NCI-H128 (cell line): ENCODE data around the gene TSPAN16.
A peak's percentile ranks its signal among the peaks of the same experiment; 100 is the strongest.
"Not testable (repeated sequence)": the region's sequence is repeated elsewhere in the genome, so short reads cannot be mapped to it uniquely, and the experiment has no call there.

Experiments
- DNase-seq: peaks from one replicate; lab custom pipeline; 2025; ENCODE audit not compliant: unreplicated experiment; lab: John Stamatoyannopoulos, UW

TSPAN16 gene

DNA sequence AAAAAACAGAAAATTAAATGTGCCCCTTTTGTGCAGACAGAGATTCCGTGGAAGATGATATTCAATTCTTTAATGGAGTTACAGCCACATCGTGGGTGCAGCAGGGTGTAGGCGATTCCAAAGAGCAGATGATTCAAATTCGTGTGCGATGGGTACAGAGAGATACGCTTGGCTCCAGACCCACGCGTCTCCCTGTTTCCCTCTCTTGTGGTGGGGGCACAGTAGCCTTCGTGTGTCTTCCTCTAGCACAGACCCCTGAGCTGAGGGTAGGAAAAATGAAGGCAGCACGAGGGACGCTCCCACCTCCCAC, 4.8 kb downstream of the TSPAN16 start:
- no peak for DNase-seq

DNA sequence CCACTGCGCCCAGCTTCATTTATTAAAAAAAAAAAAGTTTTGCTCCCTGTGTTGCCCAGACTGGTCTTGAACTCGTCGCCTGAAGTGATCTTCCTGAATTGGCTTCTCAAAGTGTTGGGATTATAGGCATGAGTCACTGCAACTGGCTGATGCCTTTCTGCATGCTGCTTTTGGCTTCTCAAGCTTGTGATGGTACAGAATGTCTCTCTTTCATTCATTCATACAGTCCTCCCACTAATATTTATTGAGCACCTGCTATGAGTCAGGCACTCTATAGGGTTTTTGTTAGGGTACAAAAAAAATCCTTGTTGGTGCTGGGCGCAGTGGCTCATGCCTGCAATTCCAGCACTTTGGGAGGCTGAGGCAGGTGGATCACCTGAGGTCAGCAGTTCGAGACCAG, 9.0 kb downstream of the TSPAN16 start:
- no peak for DNase-seq

DNA sequence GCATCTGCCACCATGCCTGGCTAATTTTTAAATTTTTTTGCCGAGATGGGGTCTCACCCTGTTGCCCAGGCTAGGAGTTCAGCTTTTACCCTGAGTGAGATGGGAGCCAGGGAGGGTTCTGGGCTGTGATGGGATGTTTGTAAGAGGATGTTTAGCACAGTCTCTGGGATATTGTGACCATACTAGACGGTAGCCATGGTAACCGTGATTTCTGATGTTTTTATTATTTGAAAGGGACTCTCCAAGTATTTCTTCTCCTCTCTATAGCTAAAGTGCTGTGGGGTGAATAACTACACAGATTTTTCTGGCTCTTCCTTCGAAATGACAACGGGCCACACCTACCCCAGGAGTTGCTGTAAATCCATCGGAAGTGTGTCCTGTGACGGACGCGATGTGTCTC, 10.4 kb downstream of the TSPAN16 start:
- DNase-seq, result no peak

DNA sequence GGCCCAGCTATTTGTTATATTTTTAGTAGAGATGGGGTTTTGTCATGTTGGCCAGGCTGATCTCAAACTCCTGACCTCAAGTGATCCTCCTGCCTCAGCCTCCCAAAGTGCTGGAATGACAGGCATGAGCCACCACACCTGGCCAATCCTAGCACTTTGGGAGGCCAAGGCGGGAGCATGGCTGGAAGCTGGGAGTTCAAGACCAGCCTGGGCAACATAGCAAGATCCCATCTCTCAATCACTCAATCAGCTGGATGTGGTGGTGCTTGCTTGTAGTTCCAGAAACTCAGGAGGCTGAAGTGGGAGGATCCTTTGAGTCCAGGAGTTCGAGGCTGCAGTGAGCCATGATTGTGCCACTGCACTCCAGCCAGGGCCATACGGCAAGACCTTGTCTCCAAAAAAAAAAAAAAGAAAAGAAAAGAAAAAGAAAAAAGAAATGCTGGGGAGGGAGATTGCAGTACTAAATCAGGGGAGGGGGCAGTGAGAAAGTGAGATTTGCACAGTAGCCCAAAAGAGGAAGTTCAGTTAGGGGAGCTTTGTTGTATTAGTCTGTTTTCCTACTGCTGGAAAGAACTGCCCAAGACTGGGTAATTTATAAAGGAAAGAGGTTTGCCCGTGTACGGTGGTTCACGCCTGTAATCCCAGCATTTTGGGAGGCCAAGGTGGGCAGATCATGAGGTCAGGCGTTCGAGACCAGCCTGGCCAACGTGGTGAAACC, 24.5 kb downstream of the TSPAN16 start:
- DNase-seq, result not testable (repeated sequence)

DNA sequence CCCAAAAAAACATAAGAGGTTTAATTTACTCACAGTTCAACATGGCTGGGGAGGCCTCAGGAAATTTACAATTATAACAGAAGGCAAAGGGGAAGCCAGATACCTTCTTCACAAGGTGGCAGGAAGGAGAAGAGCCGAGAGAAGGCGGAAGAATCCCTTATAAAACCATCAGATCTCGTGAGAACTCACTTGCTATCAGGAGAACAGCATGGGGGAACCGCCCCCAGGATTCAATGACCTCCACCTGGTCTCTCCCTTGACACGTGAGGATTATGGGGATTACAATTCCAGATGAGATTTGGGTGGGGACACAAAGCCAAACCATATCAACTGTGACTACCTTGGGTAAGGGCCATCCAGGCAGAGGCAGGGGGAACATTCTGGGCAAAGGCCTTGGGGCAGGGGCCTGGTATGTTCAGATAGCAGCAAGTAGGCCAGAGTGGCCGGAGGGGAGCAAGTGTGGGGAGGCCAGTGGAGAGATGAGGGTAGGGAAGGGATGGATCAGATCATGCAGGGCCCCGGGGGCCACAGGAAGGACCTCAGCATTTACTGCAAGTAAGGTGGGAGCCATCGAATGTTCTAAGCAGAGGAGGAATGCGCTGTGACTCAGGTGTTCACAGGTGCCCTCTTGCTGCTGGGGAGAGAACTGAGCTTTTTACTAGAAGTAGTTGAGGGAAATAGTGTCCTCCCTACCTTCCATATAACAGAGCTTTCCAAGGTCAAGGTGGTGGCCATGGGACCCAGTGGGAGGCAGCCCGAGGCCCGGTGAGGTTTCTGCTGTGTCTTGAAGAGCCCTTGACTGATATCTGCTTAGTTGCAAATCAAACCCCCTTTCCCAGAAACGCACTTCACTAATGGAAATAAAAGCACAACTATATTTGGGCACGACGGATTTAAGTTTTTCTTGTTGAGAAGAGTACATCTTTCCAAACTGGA, 25.5 kb downstream of the TSPAN16 start:
- DNase-seq, result no peak

DNA sequence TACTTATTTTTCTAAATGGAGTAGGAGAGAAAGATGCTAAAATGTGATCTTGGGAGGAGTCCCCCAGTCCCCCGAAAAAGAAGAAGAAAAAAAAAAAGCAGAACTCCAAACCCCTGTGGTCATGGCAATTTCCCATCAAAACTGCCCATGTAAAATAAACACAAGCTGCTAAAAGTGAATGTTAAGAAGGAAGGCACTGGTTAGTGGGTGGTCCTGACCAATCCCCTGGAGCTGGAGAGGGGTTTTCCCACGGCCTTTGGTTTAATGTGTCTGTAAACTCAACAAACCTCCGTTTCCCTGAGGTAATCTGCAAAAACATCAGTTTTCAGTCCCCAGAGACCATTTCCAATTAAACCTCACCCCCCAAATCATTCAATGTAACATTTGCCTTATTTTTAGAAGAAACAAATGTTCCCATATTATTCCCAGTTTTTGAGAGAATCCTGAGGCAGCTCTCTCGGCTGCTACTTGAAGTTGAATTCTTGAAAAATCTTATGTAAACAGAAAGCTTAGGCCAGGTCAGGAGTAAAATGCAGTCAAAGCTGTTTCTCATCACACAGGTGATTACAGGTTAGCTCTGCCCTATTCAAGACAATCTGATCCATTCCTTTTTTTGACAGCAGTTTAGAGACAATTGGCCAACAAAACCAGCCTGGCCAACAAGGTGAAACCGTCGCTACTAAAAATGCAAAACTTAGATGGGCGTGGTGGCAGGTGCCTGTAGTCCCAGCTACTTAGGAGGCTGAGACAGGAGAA, 26.5 kb downstream of the TSPAN16 start:
- DNase-seq, result no peak

DNA sequence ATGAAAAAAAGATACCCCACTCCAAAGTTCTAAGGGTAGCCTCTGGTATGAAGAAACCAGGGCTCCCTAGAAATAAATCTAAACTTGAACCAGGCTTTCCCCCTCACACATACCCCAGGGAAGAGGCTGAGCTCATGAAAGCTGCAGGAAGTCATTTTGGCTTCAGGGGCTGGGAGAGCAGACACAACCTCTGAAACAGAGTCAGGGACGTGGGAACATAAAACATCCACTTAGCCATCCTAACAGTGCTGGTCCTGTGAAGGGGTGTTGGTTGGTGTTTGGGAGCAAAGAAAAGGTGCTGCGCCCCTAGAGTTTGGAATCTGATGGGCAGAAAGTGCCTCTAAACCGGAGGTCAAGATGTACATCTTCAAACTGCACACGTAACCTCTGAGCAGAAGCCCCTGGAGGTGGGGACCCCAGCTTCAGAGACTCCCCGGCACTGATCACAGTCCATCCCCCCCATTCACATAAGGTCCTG, 27.7 kb downstream of the TSPAN16 start:
- DNase-seq, result no peak

DNA sequence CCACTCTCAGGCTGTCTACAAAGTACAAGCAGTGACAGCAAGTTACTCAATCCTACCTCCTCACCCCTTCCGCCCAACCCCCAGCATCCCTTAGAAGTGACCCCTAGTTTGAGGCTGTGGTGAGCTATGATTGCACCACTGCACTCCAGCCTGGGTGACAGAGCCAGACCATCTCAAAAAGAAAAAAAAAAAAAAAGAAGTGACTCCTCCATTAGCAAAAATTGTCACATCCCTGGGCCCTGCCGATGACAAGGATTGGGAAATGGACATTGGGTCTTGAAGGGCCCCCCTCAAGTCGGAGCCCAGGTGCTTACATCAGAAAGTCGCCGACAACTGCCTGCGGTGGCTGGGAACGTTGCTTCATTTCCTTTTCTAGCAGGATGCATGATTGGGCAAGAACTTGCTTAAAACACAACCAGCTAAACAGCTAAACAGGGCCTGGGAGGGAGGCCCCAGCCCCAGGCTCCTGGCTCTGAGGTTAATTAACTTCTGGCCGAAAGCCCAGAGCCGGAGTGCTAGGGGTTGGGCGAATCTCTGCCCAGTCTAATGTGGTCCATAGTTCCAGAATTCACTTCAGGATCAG, 28.2 kb downstream of the TSPAN16 start:
- no peak for DNase-seq

DNA sequence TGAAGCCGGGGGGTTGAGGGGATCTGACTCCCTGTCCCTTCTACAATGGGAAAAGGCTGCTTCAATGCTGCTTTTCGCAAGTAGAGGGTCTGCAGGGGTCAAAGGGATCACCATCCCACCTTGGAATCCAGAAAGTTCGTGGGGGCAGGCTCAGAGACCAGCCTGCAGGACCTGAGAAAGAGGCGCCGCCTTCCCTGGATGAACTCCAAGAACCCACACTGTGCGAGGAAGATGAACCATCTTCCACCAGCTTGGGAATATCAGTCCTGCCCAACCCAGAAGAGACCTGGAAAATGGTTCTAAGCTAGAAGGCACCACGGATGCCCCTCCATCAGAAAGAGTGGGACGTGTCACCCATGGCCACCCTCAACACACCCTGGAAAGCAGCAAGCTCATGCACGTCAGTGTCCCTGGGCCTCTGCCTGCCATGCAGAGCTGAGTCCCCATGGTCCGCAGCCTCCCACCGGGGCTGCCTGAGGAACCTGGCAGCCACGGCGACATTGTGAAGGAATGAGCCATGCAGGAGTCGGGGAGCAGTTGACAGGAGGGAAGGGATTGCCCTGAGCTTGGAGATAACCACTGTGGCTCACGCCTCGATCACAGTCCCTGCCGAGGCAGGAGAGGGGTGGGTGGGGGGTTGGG, 28.9 kb downstream of the TSPAN16 start:
- no peak for DNase-seq

DNA sequence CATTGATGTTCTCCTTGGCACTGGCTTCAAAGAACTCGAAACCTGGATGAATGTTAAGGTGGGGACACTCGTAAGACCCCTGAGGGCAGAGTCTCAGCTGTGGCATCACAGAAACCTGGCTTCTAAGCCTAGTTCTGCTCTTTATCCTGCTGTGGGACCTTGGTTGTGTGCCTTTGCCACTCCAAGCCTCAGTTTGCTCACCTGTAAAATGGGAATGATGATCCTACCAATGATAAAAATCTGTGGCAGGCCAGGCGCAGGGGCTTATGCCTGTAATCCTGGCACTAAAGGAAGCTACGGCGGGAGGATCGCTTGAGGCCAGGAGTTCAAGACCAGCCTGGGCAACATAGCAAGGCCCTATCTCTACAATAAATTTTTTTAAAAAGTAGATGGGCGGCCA, 29.6 kb downstream of the TSPAN16 start:
- DNase-seq, result no peak

DNA sequence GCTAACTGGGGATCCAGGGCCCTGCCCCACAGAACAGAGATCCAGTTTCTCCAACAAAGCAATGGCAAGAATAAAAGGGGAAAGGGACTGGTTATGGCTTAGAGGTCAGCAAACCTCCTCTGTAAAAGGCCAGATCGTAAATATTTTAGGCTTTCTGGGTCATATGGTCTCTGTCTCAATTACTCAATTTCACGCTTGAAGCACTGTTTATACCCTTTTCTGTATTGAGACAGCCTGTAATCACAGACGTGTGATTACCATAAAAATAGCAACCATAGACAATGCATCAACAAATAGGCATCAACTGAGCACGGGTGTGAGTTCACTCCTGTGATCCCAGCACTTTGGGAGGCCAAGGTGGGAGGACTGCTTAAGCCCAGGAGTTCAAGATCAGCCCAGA, 34.2 kb downstream of the TSPAN16 start:
- DNase-seq, result no peak

DNA sequence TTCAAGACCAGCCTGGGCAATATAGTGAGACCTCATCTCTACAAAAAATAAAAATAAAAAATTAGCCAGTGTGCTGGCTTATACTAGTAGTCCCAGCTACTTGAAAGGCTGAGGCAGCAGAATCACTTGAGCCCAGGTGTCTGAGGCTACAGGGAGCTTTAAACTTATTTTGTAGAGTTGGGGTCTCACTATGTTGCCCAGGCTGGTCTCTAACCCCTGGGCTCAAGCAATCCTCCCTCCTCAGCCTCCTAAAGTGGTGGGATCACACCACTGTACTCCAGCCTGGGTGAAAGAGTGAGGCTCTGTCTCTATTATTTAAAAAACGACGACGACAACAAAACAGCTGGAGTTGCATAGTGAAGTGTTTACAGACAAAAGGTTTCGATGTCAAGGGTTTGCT, 35.5 kb downstream of the TSPAN16 start:
- DNase-seq, result no peak

DNA sequence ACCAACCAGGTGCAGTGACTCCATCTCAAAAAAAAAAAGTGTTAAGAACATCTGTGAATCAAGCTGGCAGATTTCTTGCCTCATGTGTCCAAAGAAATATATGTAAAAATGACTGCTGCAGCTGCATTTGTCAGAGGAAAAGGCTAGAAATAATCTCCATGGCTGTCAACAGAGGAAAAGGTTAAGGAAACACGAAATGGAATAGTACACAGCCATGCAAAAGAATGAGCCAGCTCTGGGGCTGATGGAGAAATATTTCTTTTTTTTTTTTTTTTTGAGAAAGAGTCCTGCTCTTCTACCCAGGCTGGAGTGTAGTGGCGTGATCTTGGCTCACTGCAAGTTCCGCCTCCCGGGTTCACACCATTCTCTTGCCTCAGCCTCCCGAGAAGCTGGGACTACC, 36.9 kb downstream of the TSPAN16 start:
- no peak for DNase-seq

DNA sequence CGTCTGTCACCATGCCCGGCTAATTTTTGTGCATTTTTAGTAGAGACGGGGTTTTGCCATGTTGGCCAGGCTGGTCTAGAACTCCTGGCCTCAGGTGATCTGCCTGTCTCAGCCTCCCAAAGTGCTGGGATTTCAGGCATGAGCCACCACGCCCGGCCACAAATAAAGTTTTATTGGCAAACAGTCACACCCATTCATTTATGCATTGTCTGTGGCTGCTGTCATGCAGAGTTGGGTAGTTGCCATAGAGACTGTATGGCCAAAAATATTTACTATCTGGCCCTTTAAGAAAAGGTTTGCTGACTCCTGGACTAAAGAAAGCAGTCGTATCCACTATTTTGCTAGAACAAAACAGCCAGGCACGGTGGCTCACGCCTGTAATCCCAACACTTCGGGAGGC, 37.9 kb downstream of the TSPAN16 start:
- DNase-seq, result not testable (repeated sequence)

DNA sequence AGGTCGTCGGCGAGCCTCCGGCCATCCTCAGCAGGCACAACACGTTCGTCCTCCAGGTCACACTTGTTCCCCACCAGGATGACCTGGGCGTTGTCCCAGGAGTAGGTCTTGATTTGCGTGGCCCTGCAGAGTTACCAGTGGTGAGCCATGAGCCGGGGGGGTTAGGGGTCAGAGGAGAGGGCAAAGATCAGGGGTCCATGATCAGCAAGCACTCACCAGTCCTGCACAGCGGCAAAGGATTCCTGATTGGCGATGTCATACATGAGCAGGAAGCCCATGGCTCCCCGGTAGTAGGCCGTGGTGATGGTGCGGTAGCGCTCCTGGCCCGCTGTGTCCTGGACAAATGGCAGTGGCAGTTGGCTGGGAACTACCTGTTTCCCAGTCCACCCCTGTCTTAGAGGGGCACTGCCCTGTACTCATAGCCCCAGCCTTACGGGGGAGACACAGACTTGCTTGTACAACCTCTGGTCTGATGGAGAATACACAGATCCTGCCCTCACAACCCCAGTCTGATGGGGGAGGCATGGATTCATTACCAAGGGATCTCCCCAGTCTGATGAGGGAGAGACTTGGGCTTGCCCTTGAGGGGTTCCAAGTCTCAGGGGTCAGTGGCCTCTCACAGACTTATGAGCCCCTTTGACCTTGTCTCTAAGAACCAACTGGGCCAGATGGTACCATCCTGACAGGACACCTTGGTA, 39.6 kb downstream of the TSPAN16 start:
- DNase-seq, result no peak

DNA sequence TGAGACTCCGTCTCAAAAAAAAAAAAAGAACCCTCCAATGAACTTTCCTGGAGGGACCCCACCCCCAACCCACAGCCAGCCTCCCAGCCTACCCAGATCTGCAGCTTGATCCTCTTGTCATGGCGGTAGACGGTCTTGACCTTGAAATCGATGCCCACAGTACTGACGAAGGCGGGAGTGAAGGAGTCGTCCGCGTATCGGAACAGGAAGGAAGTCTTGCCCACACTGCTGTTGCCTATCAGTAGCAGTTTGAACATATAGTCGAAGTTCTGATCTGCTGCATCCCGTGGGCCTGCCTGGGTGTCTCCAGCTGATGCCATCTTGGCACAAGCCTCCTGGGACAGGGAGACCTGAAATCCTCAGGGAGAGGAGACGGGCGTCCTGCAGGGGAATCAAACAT, 41.1 kb downstream of the TSPAN16 start:
- DNase-seq, result no peak

DNA sequence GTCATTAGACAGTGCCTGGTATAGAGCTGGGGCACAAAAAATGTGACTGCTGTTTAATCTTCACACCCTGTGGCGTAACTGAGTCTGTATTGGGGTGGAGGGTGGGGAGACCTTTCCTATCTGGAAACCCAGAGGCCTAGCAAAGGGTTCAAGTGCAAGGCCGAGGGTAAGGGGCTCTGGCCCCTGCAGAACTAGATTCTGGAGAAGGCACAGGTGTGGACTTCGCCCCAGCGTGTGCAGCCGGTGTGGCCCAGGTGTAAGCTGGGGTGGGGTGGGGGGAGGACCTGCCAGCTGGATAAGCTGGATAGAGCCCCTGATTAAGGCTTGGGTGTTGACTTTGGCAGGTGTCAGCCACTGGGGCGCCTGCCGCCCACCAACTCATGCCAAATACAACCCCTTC, 42.2 kb downstream of the TSPAN16 start:
- no peak for DNase-seq

DNA sequence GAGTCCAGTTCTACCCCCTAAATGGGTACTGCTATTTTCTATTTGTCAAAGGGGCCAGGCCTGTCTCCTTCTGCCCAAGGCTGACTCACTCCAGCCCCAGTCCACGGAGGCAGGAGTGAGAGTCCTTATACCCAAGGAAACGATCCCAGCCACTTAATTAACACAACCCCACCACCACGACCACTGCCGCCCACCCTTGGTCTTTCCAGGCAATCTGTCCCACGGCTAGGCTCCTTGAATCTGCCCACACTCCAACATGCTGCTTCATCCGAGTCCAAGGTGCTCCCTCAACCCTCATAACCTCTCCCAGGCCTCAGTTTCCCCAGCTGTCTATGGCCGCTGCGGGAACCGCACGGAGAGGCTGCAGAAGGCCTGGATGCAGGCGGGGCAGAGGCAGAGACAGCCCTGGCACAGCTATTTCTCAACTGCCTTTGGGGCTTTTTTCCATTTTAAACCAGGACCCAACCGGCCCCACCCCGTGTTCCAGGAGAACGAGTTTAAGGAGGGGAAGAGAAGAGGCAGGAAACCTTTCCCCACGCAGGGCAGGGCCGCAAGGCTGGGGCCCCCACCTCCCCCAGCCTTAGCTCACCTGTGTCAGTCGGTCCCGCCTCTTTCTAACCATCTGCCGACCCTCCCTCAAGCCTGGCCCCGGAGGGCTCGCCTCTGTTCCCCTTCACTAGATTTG, 42.8 kb downstream of the TSPAN16 start:
- DNase-seq, result no peak

DNA sequence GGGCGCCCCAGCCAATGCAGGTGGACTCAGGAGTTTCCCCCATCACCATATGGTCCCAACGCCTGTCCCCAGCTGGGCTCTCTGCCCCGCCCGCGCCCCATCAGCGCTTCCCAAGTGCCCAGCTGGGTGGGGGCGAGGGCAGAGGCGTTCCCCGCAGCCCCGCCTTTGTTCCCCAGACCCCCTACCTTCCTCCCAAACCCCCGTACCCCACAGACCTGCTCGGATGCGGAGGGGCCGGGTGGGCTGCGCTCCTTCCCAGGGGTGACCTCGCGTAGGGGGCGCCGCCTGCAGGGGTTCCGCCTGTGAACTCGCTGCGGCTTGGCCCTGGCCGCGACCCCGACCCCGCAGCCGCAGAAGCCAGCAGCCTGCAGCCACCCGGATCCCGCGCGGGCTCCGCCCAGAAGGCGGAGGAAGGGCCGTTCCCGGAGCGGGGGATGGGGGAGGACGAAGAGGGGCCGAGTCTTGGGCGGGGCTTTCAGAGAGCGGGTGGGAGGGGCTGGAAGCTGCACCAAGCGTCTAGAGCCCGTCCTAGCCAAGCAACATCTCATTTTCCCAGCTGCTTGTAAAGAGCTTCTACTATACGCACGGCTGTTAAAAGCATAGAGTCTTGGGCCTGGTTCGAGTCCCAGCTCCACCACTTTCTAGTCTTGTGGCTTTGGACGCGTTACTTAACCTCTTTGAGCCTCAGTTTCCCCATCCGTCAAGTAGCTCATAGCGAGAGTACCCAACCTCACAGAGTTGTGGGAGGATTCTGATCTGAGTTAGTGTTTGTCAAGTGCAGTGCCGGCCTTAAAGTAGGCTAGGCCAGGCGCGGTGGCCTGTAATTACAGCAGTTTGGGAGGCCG, 43.5 kb downstream of the TSPAN16 start, which contains the start of gene RAB3D:
Gene RAB3D, minus strand, starts transcription at position 404 of the 845 bp plus-strand sequence. CDS start 2,258 bp downstream, outside the sequence.
- peak; percentile 70 for DNase-seq
